ENCODE results near the gene ATP4B.
"Not testable (repeated sequence)": the region's sequence is repeated elsewhere in the genome, so short reads cannot be mapped to it uniquely, and the experiment has no call there.

ATP4B gene

DNA sequence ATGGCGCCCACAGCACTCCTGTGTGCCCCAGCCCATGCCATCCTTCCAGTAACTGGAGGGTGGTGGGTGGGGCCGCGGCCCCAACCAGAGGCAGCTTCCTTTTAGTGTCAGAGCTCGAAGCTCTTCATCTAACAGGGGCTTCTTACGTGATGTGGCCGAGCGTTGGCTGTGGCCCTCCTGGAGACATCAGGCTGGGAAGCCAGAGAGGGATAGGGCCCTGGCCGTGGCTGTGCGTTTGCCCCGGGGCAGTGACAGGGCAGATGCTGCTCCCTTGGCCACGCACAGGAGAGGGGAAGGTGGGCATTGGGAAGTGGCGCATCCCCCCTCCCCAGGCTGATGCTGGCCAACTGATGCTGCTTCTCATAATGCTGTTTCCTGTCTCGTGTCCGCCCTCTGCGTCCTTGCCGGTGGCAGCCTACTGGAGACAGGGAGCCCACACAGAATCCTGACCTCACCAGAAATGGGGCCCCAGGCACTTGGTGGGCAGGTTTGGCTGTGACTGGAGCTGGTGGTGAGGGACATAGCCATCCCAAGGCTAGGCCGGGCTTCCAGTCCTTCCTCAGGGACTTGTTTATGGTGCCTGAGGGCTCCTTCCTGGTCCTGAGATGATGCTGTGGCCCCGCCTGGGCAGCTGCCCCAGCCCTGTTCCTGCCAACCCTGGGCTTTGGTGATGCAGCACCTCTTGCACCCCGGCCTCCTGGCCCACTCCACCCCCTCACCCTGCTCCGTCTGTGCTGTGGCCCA is 34.3 kb downstream of the ATP4B start:
- peak; percentile 82 for DNase-seq

DNA sequence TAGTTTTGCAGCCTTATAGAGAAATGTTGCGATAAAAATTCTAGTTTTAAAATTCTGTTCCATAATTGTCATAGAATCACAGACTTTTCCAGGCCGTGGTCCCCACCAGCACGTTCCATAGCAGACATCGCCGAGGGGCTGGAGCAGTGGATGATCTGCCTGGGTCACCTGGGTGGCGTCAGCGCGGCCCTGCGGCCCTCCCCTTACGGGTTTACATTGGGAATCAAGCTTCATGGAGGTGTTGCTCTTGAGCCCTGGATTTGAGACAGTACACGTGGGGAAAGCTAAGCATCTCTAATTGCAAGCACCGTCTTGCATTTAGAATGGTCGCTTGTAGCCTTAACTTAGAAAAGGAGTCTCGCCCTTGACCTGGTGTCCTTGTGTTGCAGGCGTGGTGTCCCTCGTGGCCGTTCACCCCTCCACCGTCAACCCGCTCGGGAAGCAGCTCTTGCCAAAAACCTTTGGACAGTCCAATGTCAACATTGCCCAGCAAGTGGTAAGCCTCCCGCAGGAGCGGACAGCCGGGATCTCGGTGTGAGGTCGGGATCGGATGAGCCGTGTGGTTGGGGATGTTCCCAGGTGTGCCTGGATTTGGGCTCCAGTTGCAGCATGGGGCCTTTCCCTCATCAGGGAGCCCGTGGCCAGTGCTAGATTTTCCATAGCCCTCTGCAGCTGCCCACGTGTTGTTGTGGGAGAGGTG is 35.1 kb downstream of the ATP4B start:
- no peak for DNase-seq

DNA sequence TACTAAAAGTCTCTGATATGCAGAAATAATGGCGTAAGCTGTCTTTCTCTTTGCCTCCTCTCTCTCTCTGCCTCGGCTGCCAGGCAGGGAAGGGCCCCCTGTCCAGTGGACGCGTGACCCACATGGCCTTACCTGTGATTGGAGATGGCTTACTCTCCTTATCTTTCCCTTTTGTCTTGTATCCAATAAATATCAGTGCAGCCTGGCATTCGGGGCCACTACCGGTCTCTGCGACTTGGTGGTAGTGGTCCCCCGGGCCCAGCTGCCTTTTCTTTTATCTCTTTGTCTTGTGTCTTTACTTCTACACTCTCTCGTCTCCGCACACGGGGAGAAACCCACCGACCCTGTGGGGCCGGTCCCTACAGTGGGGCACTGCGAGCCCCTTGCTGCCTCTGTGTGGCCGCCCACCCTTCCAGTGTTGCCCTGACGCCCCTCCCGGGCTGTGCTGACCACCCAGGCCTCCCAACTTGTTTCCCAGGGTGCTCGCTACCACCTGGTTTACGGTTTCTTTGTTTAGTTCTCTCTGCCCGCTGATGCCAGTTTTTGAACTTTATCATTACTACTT is 35.9 kb downstream of the ATP4B start:
- not testable (repeated sequence) for DNase-seq

DNA sequence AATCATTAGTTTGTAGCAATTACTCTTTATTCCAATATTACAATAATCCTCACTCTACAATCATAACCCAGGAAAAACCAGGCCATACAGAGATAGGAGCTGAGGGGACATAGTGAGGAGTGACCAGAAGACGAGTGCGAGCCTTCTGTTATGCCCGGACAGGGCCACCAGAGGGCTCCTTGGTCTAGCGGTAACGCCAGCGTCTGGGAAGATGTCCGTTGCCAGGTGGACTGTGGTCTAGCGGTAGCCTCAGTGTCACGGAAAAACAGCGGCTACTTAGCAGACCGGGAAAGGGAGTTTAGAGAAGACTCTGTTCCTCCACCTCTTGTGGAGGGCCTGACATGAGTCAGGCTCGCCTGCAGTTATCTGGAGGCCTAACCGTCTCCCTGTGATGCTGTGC is 36.5 kb downstream of the ATP4B start:
- peak; percentile 68 for DNase-seq

DNA sequence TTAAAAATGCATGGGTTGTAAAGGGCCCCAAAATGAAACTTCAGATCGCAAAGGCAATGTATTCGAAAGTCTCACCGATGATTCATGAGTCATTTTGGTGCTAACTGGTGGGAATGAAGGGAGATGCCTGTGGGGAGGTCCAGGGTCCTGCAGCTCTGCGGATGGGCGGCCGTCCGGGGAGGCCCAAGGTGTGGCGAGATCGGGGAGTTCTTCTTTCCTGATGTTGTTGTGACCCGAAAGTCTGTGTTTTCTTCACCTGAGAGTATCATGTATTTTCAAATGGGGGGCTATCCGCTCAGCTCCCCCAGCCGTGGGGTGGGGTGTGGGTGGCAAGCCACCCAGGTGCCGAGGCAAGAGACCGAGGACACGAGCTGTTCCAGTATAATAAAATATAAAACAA is 37.0 kb downstream of the ATP4B start:
- no peak for DNase-seq

DNA sequence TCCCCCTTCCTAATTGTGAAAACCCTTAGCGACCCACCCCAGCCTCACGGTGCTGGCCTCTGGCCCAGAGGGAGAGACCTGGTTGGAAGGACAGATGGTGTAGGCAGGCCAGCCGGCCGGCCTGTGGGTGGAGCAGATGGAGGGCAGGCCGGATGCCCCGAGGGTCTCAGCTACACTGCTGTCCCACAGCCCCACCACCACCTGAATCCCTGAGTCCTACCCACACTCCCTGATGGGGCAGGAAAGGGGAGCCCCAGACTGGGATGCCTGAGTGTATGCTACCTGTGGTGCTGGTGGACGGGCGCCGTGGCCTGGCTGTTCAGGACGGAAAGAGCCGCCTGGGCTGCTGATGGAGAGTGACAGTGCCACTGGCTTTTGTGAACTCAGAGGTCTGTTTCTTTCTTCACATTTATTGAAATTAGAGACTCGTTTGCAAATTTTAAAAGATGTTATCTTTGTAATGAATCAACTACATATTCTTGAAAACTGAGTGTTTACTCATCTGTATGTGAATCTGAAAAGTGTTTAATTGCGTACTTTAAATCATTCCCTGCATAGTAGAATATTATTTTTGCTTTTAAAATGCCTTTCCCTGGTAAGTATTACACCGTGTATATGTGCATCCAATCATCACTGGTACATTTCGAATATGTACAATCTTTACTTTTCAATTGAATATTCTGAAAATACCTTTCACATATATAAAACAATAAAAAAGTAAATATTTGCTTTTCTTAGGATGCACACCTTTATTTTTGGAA is 37.8 kb downstream of the ATP4B start:
- no peak for DNase-seq

DNA sequence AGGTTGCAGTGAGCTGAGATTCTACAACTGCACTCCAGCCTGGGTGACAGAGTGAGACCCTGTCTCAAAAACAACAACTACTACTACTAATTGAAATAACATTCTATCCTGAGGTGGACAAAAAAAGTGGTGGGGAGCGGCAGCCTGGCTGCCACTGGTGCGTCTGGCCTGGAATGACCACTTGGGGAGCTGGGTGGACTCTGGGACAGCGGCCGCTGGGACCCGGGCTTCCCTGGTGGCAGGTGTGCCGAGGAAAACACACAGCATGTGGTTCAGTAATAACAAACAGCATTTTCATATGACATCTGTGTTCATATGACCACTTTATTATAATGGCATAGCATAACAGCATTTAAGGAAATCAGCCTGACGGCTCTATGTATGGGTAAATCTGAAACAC is 39.5 kb downstream of the ATP4B start:
- no peak for DNase-seq

DNA sequence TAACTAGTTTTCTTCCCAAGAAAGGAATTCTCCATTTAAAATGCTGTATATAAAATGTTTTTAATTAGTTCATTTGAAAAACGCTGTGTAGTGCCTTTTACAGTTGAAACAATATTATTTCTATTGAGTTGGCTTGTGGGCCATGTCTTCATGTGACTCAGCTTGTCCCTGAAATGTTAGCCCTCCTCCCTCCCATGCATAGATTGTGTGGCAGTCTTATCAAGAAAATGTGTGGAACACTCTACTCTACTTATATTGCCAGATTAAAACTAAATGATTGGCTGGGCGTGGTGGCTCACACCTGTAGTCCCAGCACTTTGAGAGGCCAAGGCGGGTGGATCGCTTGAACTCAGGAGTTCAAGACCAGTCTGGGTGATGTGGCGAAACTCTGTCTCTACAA is 40.0 kb downstream of the ATP4B start:
- no peak for DNase-seq

DNA sequence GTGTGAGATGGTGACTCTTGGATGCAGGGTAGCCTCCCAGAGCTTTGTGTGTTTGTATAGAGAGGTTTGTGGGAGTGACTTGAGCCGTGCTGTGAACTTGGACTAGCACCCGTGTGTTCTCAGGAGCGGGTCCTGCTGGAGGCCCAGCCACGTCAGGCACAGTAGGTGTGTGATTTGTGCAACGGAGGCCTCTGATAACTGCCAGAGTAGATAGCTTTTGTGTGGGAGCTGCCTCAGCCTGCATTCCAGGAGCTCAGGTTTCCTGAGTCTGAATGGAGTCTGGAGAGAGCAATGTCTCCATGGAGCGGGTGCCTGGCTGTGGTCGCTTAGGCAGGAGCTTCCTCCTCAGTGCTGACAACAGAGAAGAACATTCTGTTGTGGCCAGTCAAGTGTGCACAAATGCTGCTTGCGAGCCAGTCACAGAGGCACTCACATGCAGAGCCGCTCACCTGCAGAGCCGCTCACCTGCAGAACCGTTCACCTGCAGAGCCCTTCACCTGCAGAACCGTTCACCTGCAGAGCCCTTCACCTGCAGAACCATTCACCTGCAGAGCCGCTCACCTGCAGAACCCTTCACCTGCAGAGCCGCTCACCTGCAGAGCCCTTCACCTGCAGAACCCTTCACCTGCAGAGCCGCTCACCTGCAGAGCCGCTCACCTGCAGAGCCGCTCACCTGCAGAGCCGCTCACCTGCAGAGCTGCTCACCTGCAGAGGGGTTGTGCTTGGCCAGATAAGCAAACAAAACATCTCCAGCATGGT is 40.8 kb downstream of the ATP4B start:
- DNase-seq, result no peak

DNA sequence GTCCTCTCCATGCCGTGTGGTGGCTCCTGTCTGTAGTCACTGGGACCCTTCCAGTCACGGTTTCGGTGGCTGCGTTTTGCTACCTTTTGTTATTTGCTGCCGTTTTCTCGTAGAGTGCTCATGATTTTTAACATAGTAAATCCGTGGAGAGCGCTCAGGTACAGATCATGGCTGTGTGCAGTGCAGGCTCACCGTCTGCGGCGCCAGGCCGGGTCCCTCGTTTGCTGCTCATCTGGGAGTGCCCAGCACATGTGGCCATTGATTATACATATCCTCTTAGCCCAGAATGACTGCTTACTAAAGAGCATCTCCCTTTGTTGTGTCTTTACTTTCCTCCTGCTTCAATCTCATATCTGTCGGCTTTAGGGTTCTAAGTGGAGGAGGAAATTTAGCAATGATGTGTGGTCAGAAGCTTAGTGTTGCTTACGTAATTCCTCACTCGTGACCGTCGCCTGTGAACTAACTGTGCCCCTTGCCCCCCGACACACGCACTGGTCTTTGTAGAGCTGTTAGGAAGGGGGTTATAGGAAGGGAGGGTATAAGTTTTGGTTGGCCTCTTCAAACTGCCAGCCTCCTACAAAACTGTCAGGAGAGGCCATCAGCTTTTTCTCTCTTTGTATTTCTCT is 41.6 kb downstream of the ATP4B start:
- no peak for DNase-seq

DNA sequence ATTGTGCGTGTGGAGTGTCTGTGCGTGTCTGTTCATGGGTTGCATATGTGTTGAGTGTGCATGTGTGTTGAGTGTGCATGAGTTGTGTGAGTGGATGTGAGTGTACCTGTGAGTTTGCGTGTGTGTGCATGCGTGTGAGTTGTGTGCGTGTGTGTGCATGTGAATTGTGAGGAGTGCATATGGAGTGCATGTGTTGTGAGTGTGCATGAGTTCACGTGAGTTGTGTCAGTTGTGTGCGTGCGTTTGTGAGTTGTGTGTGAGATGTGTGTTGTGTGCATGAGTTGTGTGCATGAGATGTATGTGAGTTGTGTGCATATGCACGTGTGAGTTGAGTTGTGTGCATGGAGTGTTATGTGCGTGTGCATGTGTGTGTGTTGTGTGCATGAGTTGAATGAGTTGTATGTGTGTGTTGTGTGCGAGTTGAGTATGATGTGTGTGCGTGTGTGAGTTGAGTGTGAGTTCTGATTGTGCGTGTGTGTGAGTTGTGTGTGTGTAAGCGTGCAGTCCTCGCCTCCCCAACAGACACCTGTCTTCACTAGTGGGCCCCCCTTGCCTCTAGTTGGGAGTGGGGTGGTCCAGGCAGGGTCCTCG is 44.1 kb downstream of the ATP4B start:
- DNase-seq, result no peak

DNA sequence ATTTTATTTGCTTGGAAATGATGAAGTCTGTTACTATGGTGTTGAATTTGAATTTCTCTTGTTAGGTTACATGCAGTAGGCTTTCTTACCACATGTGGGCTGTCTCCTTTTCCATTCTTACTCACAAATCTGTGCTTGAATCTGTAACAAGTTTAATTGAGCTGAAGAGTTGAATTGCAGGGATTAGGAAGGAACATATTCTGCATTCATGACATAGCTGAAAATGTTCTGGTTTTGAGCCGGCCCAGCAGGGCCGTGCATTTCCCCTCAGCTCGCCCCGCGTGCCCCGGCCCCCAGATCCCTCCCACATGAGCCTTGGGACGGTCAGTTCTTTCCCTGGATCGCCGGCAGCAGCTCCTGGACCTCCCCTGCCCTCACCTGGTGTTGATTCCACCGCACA is 45.4 kb downstream of the ATP4B start:
- DNase-seq, result no peak

DNA sequence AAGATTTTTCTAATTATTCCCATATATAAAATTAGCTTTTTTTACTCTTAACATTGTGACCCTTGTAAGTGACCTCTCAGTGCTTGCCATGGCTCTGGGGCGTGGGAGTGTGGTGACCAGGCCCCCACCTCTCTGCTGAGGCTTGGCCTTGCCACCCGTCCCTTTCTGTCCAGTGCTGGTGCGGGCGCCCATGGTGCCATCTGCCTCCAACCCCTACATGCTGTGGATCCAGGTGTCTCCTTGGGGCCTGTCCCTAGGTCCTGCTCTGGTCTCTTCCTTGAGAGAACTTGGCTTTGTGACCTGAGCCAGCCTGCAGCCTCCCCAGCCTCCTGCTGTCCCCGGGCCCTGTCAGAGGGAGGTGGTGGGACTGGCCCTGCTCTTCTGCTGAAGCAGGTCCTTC is 46.0 kb downstream of the ATP4B start:
- DNase-seq, result no peak

DNA sequence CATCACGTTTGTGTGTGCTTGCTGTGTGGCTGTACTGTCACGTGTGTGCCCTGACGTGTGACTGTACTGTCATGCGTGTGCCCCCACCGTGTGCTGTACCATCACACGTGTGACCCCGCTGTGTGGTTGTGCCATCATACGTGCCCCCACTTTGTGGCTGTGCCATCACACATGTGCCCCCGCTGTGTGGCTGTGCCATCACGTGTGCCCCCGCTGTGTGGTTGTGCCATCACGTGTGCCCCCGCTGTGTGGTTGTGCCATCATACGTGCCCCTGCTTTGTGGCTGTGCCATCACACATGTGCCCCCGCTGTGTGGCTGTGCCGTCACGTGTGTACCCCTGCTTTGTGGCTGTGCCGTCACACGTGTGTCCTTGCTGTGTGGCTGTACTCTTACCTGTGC is 47.7 kb downstream of the ATP4B start:
- DNase-seq, result no peak

DNA sequence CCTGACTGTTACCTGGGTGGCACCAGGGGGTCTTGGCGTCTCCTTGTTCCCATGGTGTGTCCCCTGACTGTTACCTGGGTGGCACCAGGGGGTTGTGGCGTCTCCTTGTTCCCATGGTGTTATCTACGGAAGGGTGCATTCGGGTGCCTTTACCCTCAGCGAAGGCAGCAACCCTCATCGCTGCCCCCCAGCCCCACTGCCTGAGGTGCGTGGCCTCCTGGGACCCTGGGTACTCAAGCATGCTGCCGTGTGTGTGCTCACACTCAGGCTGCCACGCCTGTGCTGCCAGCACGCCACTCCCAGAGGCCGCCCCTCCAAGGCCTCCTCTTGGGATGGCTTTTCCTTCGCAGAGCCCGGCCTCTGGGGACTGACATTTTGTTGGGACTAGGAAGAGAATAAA is 48.4 kb downstream of the ATP4B start:
- DNase-seq, result no peak

DNA sequence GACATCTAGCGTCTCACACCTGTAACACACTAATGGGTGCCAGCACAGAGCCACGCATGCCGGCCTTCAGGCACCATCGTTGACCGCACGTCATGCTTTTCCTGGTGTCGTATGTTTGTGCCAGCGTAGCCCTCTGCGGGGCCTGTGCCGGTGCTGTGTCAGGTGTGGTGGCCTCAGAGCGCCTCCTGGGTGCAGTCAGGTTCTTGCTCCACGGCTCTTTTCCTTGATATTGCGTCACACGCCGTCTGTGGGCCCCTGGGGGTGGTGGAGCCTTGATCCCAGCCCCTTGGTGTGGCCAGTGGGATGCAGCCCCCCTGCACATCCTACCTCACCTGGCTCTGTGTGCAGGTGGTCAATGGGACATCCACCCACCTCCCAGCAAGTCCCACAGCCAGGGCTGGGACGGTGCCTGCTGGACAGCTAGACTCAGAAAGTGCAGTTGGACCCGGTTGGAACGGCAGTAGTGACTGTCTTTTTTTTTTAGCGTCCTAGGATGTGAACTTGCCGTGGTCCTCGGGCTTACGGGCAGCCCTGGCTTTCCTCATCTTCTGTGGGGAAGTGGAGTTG is 48.9 kb downstream of the ATP4B start:
- no peak for DNase-seq

DNA sequence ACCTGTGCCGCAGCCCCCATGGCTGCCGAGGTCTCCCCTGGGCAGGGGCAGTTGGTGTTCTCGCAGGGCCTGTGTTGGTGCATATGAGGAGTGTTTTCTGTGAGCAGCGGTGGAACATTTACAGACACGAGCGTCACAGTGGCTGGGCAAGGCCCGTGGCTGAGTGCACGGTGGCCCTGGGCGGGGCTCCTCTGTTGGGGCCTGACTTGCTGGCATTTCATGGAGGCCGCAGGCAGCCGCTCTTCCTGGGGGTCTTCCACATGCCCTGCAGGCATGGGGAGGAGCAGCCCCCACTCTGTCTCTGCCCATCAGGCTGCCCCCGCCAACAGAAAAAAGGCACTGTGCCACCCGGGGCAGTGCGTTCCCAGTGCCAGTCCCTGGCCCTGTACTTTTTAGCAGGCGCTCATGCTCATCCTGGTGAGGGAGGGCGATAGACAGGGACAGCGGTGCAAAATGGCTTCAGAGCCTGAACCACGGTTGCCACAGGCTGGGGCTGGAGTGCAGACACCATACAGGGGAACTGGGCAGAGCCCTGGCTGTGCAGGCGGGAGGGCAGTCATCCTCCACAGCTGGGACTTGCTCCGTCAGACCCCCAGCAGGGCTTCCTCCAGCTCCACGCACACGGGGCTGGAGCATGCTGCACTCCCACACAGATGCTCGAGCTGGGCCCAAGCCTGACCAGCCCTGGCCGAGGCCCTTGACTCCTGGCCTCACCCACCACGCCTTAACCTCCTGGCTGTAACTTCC is 49.9 kb downstream of the ATP4B start:
- DNase-seq, result no peak

DNA sequence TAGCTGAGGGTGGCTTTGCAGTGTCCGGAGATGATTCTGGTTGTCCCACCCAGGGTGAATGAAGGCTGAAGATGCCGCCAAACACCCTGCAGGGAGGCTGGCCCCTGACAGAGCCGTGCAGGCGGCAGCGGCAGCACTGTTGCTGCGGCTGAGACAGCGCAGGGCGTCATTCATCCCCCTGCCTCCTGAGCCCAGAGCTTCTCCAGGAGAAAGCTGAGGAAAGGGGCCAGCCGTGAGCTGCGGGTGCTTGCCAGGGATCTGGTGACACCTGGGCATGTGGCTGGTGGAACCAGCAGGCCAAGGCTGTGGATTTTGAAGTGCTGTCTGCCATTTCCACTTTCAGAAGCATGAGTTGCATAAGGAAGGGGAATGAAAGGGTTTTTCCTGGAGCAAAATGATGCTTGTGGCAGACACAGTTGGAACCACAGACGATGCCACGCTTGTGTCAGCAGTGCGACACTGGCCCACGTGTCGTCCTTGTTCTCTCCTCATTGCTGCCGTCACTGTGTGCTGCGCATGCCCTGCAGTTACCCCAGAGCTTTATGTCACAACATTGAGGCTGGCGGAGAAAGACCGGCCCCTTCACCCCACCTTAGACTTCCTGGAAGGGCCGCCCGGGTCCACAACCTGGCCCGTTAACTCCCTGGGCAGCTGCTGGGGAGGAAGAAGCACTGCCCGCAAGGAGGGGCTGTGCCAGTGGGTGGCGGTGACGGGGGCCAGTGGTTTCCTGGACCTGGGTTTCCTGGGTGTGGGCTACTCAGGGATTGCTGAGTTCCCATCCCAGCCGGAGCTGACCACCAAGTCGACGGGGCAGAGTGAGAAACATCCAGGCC is 50.7 kb downstream of the ATP4B start:
- no peak for DNase-seq

DNA sequence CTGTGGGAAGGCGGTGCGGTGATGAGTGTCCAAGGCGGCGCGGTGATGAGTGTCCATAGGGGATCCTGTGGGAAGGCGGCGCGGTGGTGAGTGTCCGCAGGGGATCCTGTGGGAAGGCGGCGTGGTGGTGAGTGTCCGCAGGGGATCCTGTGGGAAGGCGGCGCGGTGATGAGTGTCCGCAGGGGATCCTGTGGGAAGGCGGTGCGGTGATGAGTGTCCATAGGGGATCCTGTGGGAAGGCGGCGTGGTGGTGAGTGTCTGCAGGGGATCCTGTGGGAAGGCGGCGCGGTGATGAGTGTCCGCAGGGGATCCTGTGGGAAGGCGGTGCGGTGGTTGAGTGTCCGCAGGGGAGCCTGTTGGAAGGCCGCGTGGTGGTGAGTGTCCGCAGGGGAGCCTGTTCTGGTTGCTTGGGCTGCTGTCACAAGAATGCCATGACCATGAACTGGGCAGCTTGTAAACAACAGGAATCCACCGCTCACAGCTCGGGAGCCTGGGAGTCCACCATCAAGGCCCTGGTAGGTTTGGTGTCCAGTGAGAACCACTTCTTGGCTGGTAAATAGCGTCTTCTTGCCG is 52.0 kb downstream of the ATP4B start:
- DNase-seq, result no peak

DNA sequence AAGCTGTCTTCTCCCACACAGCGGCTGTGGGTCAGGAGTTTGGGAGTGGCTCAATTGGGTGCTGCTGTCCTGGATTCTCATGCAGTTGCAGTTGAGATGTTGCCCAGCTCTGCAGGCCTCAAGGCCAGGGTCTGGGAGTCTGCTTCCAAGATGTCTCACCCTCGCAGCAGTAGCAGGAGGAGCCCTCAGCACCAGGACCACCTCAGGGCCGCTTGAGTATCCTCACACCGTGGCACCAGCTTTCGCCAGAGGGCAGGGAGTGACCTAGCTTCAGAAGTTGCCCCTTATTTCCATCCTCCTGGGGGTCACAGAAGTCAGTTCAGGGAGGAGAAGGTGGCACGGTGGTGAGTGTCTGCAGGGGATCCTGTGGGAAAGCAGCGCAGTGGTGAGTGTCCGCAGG is 52.5 kb downstream of the ATP4B start:
- no peak for DNase-seq
